Mesenchymal stem cell (in vitro differentiated cells and primary cell): ENCODE measurements around the gene ARMH1.
"Not testable (repeated sequence)": the region's sequence is repeated elsewhere in the genome, so short reads cannot be mapped to it uniquely, and the experiment has no call there.

ENCODE experiments used
- DNase-seq: peaks from one replicate; pipeline ENCODE4 v3.0.0-alpha.2; 2013
- H2AFZ ChIP-seq: one replicate; pipeline ENCODE4 v1.6.1; 2013; ENCODE audit warnings: low read depth, mild to moderate bottlenecking, control low read depth, inconsistent platforms, low read length, moderate library complexity
- H2AK5ac ChIP-seq: 2 replicates; pipeline ENCODE4 v1.6.1; 2013; ENCODE audit warnings: low read length, moderate library complexity, mild to moderate bottlenecking, inconsistent platforms; ENCODE audit not compliant: severe bottlenecking
- H2BK120ac ChIP-seq: one replicate; pipeline ENCODE4 v1.6.1; 2013; ENCODE audit warnings: low read depth, mild to moderate bottlenecking, inconsistent platforms, low read length, moderate library complexity
- H2BK12ac ChIP-seq, 2 experiments: one replicate each; pipeline ENCODE4 v1.6.1; 2013; ENCODE audit warnings: inconsistent platforms in 2 of 2, low read length in 2 of 2, mild to moderate bottlenecking in 2 of 2, moderate library complexity in 2 of 2, control low read depth in 1 of 2
- H2BK15ac ChIP-seq: one replicate; pipeline ENCODE4 v1.6.1; 2013; ENCODE audit warnings: mild to moderate bottlenecking, low read depth, inconsistent platforms; ENCODE audit not compliant: poor library complexity, severe bottlenecking
- H2BK5ac ChIP-seq: 2 replicates; pipeline ENCODE4 v1.6.1; 2013; ENCODE audit warnings: low read depth, mild to moderate bottlenecking, low read length, control low read depth, inconsistent platforms; ENCODE audit not compliant: poor library complexity, severe bottlenecking
- H3K14ac ChIP-seq, 2 experiments: one replicate each; pipeline ENCODE4 v1.6.1; 2013; ENCODE audit warnings: inconsistent platforms in 2 of 2, low read length in 2 of 2, control low read depth in 1 of 2, mild to moderate bottlenecking in 1 of 2, moderate library complexity in 1 of 2
- H3K18ac ChIP-seq, 2 experiments: one replicate each; pipeline ENCODE4 v1.6.1; 2013; ENCODE audit warnings: inconsistent platforms in 2 of 2, low read length in 2 of 2, control low read depth in 1 of 2, low read depth in 1 of 2, mild to moderate bottlenecking in 1 of 2
- H3K23ac ChIP-seq, 2 experiments: one replicate each; pipeline ENCODE4 v1.6.1; 2013; ENCODE audit warnings: inconsistent platforms in 2 of 2, low read length in 2 of 2, mild to moderate bottlenecking in 2 of 2, moderate library complexity in 2 of 2, control low read depth in 1 of 2
- H3K27ac ChIP-seq: 2 replicates; pipeline ENCODE4 v1.5.1; 2013; ENCODE audit warnings: mild to moderate bottlenecking, moderate library complexity, low read length, control low read depth, inconsistent platforms; ENCODE audit not compliant: poor library complexity, severe bottlenecking
- H3K27me3 ChIP-seq, 2 experiments: 2 replicates each; pipeline versions ENCODE4 v1.6.1 to v1.7.0; 2013; ENCODE audit warnings: low read length in 2 of 2, mild to moderate bottlenecking in 2 of 2, moderate library complexity in 2 of 2, control low read depth in 1 of 2, inconsistent platforms in 1 of 2; ENCODE audit not compliant: control insufficient read depth in 1 of 2, insufficient read depth in 1 of 2
- H3K36me3 ChIP-seq, 2 experiments: 2 replicates each; pipeline versions ENCODE4 v1.6.1 to v1.7.0; 2013; ENCODE audit warnings: low read length in 2 of 2, control low read depth in 1 of 2, inconsistent platforms in 1 of 2, low read depth in 1 of 2, mild to moderate bottlenecking in 1 of 2; ENCODE audit not compliant: insufficient read depth in 2 of 2, control insufficient read depth in 1 of 2
- H3K4ac ChIP-seq, 2 experiments: one replicate each; pipeline ENCODE4 v1.6.1; 2013; ENCODE audit warnings: inconsistent platforms in 2 of 2, low read length in 2 of 2, mild to moderate bottlenecking in 2 of 2, moderate library complexity in 2 of 2, control low read depth in 1 of 2, low read depth in 1 of 2
- H3K4me1 ChIP-seq: 2 replicates; pipeline ENCODE4 v1.6.1; 2013; ENCODE audit warnings: low read depth, low read length, control low read depth; ENCODE audit not compliant: control insufficient read depth, insufficient read depth
- H3K4me2 ChIP-seq: 2 replicates; pipeline ENCODE4 v1.6.1; 2013; ENCODE audit warnings: low read length, mild to moderate bottlenecking, inconsistent platforms; ENCODE audit not compliant: poor library complexity, severe bottlenecking
- H3K4me3 ChIP-seq, 2 experiments: 2 replicates each; pipeline versions ENCODE4 v1.5.1 to v1.7.0; 2013; ENCODE audit warnings: low read length in 2 of 2, mild to moderate bottlenecking in 2 of 2, control low read depth in 1 of 2, low read depth in 1 of 2; ENCODE audit not compliant: insufficient read depth in 1 of 2
- H3K79me1 ChIP-seq: replicated peaks from 2 replicates; pipeline ENCODE4 v1.6.1; 2013; ENCODE audit warnings: mild to moderate bottlenecking, control low read depth, low read length, inconsistent platforms; ENCODE audit not compliant: poor library complexity, severe bottlenecking
- H3K9ac ChIP-seq: 2 replicates; pipeline ENCODE4 v1.7.0; 2013; ENCODE audit warnings: mild to moderate bottlenecking, low read length, moderate library complexity
- H3K9me3 ChIP-seq: 2 replicates; pipeline ENCODE4 v1.7.0; 2013; ENCODE audit warnings: mild to moderate bottlenecking, low read length; ENCODE audit not compliant: control insufficient read depth
- H4K8ac ChIP-seq: one replicate; pipeline ENCODE4 v1.6.1; 2013; ENCODE audit warnings: inconsistent platforms, mild to moderate bottlenecking, low read length, moderate library complexity
- H4K91ac ChIP-seq: one replicate; pipeline ENCODE4 v1.6.1; 2013; ENCODE audit warnings: mild to moderate bottlenecking, low read length, inconsistent platforms
- WGBS: methylation state at CpG from one replicate; pipeline ENCODE4 v1.1.7; 2013; ENCODE audit warnings: mixed read lengths; 5-methylcytosine and 5-hydroxymethylcytosine counted together

The ARMH1 gene

DNA sequence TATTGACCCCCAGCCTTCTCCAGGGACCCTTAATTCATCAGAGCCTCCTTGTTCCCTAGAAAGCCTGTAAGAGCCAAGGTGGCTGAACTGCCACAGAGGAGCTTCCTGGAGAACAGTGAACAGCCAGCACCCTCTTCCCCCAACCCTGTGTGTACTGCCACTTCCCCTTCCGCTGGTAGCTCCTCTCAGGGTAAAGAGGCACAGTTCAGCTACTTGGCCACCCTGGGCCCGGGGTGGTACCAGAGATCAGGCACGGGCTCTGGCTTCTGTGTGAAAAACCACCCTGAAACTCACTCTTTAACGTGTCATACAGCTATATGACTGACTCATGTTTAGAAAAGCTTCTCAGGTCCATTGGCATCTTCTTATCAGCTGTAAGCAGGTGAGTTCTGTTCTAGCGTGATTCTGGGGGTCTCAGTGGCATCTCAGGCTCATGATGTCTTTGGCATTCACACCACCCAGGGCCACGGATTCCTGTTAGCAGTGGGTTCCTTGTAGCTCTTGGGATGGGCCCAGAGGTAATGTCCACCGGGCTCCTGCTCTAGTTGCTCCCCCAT, 22.4 kb downstream of the ARMH1 start:
- Histone ChIP-seq H2BK5ac (no peak overlapping the region), H3K36me3 (peaks cover 0 to 15% of the 10 kb centered on the region in 2 experiments), H3K14ac (no peak overlapping the region), H3K9ac (no peak overlapping the region), H3K4me1 (peaks cover 1% of the 10 kb centered on the region), H3K23ac (no peak overlapping the region), H3K4me3 (no peak overlapping the region), H2BK12ac (no peak overlapping the region), H2BK15ac (no peak overlapping the region), H3K18ac (no peak overlapping the region), H3K4ac (no peak overlapping the region), H2BK120ac (no peak overlapping the region), H2AFZ (no peak overlapping the region), H3K9me3 (no peaks in the 10 kb centered on the region), H2AK5ac (no peak overlapping the region), H4K91ac (no peak overlapping the region), H4K8ac (no peak overlapping the region), H3K4me2 (no peak overlapping the region), H3K79me1 (no peaks in the 10 kb centered on the region), H3K27me3 (no peaks in the 10 kb centered on the region), H3K27ac (no peak overlapping the region)
- DNase-seq = no peak
- WGBS = 82% methylated on average over 7 of the region's 7 CpGs

DNA sequence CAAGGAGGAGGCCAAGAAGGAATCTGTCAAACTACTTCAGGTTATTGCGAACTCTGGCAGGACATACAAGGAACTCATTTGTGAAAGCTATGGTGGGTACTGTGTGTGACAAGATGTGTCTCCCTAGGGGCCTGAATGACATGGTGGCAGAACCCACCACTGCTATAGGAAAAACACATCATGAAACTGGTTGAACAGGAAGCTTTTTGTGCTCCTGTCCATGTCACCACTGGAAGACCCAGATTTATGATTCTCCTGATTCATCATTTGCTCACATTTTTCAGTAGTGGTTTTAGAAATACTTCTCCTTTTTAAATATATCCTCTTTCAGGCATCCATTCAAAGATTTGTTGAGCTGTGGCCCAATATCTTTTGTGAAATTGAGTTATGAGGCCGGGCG, 23.6 kb downstream of the ARMH1 start:
- H2AFZ ChIP-seq = no peak overlapping the region
- H3K4me3 ChIP-seq = no peak overlapping the region
- H3K4ac ChIP-seq = no peak overlapping the region
- H3K27me3 ChIP-seq = no peaks in the 10 kb centered on the region
- no peak overlapping the region for H4K8ac ChIP-seq
- H3K23ac ChIP-seq = no peak overlapping the region
- peaks cover 1% of the 10 kb centered on the region for H3K4me1 ChIP-seq
- H2BK120ac ChIP-seq = no peak overlapping the region
- H3K9ac ChIP-seq = no peak overlapping the region
- 84% methylated on average over 3 of the region's 3 CpGs for WGBS
- peaks cover 0 to 11% of the 10 kb centered on the region in 2 experiments for H3K36me3 ChIP-seq
- no peaks in the 10 kb centered on the region for H3K79me1 ChIP-seq
- no peak overlapping the region for H2BK15ac ChIP-seq
- H3K9me3 ChIP-seq = no peaks in the 10 kb centered on the region
- no peak for DNase-seq
- H4K91ac ChIP-seq = no peak overlapping the region
- no peak overlapping the region for H3K27ac ChIP-seq
- H3K18ac ChIP-seq = no peak overlapping the region
- H2AK5ac ChIP-seq = no peak overlapping the region
- H2BK5ac ChIP-seq = no peak overlapping the region
- H2BK12ac ChIP-seq = no peak overlapping the region
- H3K4me2 ChIP-seq = no peak overlapping the region
- no peak overlapping the region for H3K14ac ChIP-seq

- H2BK5ac ChIP-seq, H3K4me3 ChIP-seq, H2AFZ ChIP-seq, H4K91ac ChIP-seq, H4K8ac ChIP-seq, H3K9me3 ChIP-seq, H2BK12ac ChIP-seq, H2BK15ac ChIP-seq, H2AK5ac ChIP-seq, H3K4ac ChIP-seq, H3K36me3 ChIP-seq, H3K4me1 ChIP-seq, H3K27me3 ChIP-seq, DNase-seq, H3K14ac ChIP-seq, H3K27ac ChIP-seq, H3K9ac ChIP-seq, H2BK120ac ChIP-seq, H3K23ac ChIP-seq, H3K4me2 ChIP-seq, H3K79me1 ChIP-seq, H3K18ac ChIP-seq: not testable (repeated sequence)
- WGBS = 92% methylated on average over 3 of the region's 9 CpGs
These were observed 24.9 kb downstream of the ARMH1 start for GRCh38 chr1:44699375-44699774.

- no peak for DNase-seq
- no peaks in the 10 kb centered on the region for H3K9me3 ChIP-seq
- no peaks in the 10 kb centered on the region for H3K4me1 ChIP-seq
- no peak overlapping the region for H3K4ac ChIP-seq
- H2BK5ac ChIP-seq = no peak overlapping the region
- no peaks in the 10 kb centered on the region for H3K27me3 ChIP-seq
- H2BK120ac ChIP-seq = no peak overlapping the region
- no peak overlapping the region for H3K4me2 ChIP-seq
- no peak overlapping the region for H2AK5ac ChIP-seq
- no peak overlapping the region for H3K14ac ChIP-seq
- H3K27ac ChIP-seq = no peak overlapping the region
- H3K23ac ChIP-seq = no peak overlapping the region
- H3K18ac ChIP-seq = no peak overlapping the region
- no peak overlapping the region for H4K8ac ChIP-seq
- no peak overlapping the region for H3K9ac ChIP-seq
- 77% methylated on average over 1 of the region's 1 CpG for WGBS
- no peak overlapping the region for H4K91ac ChIP-seq
- H2BK12ac ChIP-seq = no peak overlapping the region
- no peaks in the 10 kb centered on the region for H3K36me3 ChIP-seq
- no peaks in the 10 kb centered on the region for H3K79me1 ChIP-seq
- no peak overlapping the region for H2BK15ac ChIP-seq
- no peak overlapping the region for H2AFZ ChIP-seq
- no peak overlapping the region for H3K4me3 ChIP-seq
These were observed 26.1 kb downstream of the ARMH1 start for GRCh38 chr1:44700573-44700972.
